Neural progenitor cell (in vitro differentiated cells): Measurements from ENCODE around the gene SOCS6.

Source experiments
- CTCF ChIP-seq: fragments of 200-600 bp; sonication (generic); IDR thresholded peaks from 2 replicates; pipeline ENCODE4 v1.5.1; 2017; ENCODE audit warnings: antibody characterized with exemption, mild to moderate bottlenecking
- EZH2 ChIP-seq: fragments of 200-600 bp; sonication (generic); IDR thresholded peaks from 2 replicates; pipeline ENCODE4 v1.6.1; 2017; ENCODE audit warnings: antibody characterized with exemption, mild to moderate bottlenecking, moderate library complexity
- EZH2phosphoT487 ChIP-seq: fragments of 200-600 bp; sonication (generic); IDR thresholded peaks from 2 replicates; pipeline ENCODE4 v1.6.1; 2017; ENCODE audit warnings: antibody characterized with exemption

- TF ChIP-seq CTCF (no peak), EZH2 (no peak), EZH2phosphoT487 (no peak)
These were observed 80.1 kb downstream of the SOCS6 start for GRCh38 chr18:70368903-70369302.
